H9 (cell line): ENCODE results near the gene IL16. TPM values are rescaled to one million over a fixed set of nuclear protein-coding genes. Genes with fewer than 3 reads are reported as not detected.

ENCODE experiments used
- DNase-seq: peaks from one replicate; pipeline ENCODE4 v3.0.0-alpha.2; 2017
- H2AFZ ChIP-seq: one replicate; pipeline ENCODE4 v1.6.1; 2013; ENCODE audit warnings: mild to moderate bottlenecking, low read length, control low read depth, moderate library complexity
- H2AK5ac ChIP-seq: 2 replicates; pipeline ENCODE4 v1.6.1; 2013; ENCODE audit warnings: low read length, control low read depth, mixed read lengths; ENCODE audit not compliant: insufficient read length
- H2BK120ac ChIP-seq: one replicate; pipeline ENCODE4 v1.6.1; 2013; ENCODE audit warnings: low read depth, mild to moderate bottlenecking, low read length, control low read depth, inconsistent platforms; ENCODE audit not compliant: poor library complexity, severe bottlenecking
- H2BK12ac ChIP-seq: 2 replicates; pipeline ENCODE4 v1.6.1; 2013; ENCODE audit warnings: low read length, control low read depth, mixed read lengths, low read depth; ENCODE audit not compliant: insufficient read length
- H2BK15ac ChIP-seq: 2 replicates; pipeline ENCODE4 v1.6.1; 2013; ENCODE audit warnings: low read depth, low read length, control low read depth
- H2BK20ac ChIP-seq: one replicate; pipeline ENCODE4 v1.6.1; 2013; ENCODE audit warnings: low read depth, mild to moderate bottlenecking, low read length, control low read depth, inconsistent platforms; ENCODE audit not compliant: poor library complexity, severe bottlenecking
- H2BK5ac ChIP-seq: 2 replicates; pipeline ENCODE4 v1.6.1; 2013; ENCODE audit warnings: low read length, control low read depth, mixed read lengths; ENCODE audit not compliant: insufficient read length
- H3K14ac ChIP-seq: 2 replicates; pipeline ENCODE4 v1.6.1; 2013; ENCODE audit warnings: low read length, control low read depth; ENCODE audit not compliant: insufficient read depth
- H3K18ac ChIP-seq: 2 replicates; pipeline ENCODE4 v1.6.1; 2013; ENCODE audit warnings: low read depth, mild to moderate bottlenecking, mixed read lengths, low read length, control low read depth; ENCODE audit not compliant: insufficient read length
- H3K23ac ChIP-seq: 2 replicates; pipeline ENCODE4 v1.6.1; 2013; ENCODE audit warnings: low read length, control low read depth, mixed read lengths, low read depth; ENCODE audit not compliant: insufficient read length
- H3K23me2 ChIP-seq: 2 replicates; pipeline ENCODE4 v1.6.1; 2013; ENCODE audit warnings: low read depth, mild to moderate bottlenecking, mixed read lengths, low read length, control low read depth; ENCODE audit not compliant: insufficient read length, poor library complexity, severe bottlenecking
- H3K27ac ChIP-seq: 2 replicates; pipeline ENCODE4 v1.5.1; 2013; ENCODE audit warnings: low read length, control low read depth, mixed read lengths, low read depth; ENCODE audit not compliant: insufficient read length
- H3K27me3 ChIP-seq: 2 replicates; pipeline ENCODE4 v1.6.1; 2013; ENCODE audit warnings: low read length, control low read depth, inconsistent platforms; ENCODE audit not compliant: insufficient read depth
- H3K4ac ChIP-seq: 2 replicates; pipeline ENCODE4 v1.6.1; 2013; ENCODE audit warnings: low read depth, mild to moderate bottlenecking, control low read depth, inconsistent platforms, low read length, moderate library complexity
- H3K4me1 ChIP-seq: 2 replicates; pipeline ENCODE4 v1.6.1; 2013; ENCODE audit warnings: low read length, control low read depth, inconsistent platforms; ENCODE audit not compliant: insufficient read depth
- H3K4me2 ChIP-seq: 2 replicates; pipeline ENCODE4 v1.6.1; 2013; ENCODE audit warnings: low read length, control low read depth, mixed read lengths; ENCODE audit not compliant: insufficient read length, insufficient read depth
- H3K56ac ChIP-seq: 2 replicates; pipeline ENCODE4 v1.6.1; 2013; ENCODE audit warnings: low read depth, mild to moderate bottlenecking, mixed read lengths, low read length, control low read depth; ENCODE audit not compliant: insufficient read length
- H3K79me1 ChIP-seq: 2 replicates; pipeline ENCODE4 v1.6.1; 2013; ENCODE audit warnings: low read depth, mild to moderate bottlenecking, moderate library complexity, low read length, control low read depth, inconsistent platforms; ENCODE audit not compliant: insufficient read depth, poor library complexity, severe bottlenecking
- H3K79me2 ChIP-seq: 2 replicates; pipeline ENCODE4 v1.6.1; 2013; ENCODE audit warnings: low read length, control low read depth, inconsistent platforms; ENCODE audit not compliant: insufficient read depth
- H3K9ac ChIP-seq: 2 replicates; pipeline ENCODE4 v1.6.1; 2013; ENCODE audit warnings: low read length, control low read depth, mixed read lengths; ENCODE audit not compliant: insufficient read length; ENCODE audit errors: extremely low read depth
- H3K9me3 ChIP-seq: one replicate; pipeline ENCODE4 v1.6.1; 2013; ENCODE audit warnings: low read depth, low read length, inconsistent platforms; ENCODE audit not compliant: control insufficient read depth
- H3T11ph ChIP-seq: one replicate; pipeline ENCODE4 v1.6.1; 2013; ENCODE audit warnings: mild to moderate bottlenecking, low read length, control low read depth, inconsistent platforms
- H4K20me1 ChIP-seq: one replicate; pipeline ENCODE4 v1.6.1; 2013; ENCODE audit not compliant: control insufficient read depth, insufficient read length, insufficient read depth
- H4K5ac ChIP-seq: 2 replicates; pipeline ENCODE4 v1.6.1; 2013; ENCODE audit warnings: low read depth, mild to moderate bottlenecking, mixed read lengths, low read length, control low read depth; ENCODE audit not compliant: insufficient read length
- H4K8ac ChIP-seq: replicated peaks from 2 replicates; pipeline ENCODE4 v1.6.1; 2013; ENCODE audit warnings: low read length, control low read depth, mixed read lengths, low read depth; ENCODE audit not compliant: insufficient read length
- H4K91ac ChIP-seq: 2 replicates; pipeline ENCODE4 v1.6.1; 2013; ENCODE audit warnings: low read depth, mild to moderate bottlenecking, moderate library complexity, mixed read lengths, low read length, control low read depth; ENCODE audit not compliant: insufficient read length
- H3K27ac Mint-ChIP-seq, 3 experiments: 2 replicates in 2 of 3; 3 replicates in 1 of 3; pipeline ENCODE4 v1.8.0; 2020 to 2021; ENCODE audit warnings: mixed read lengths in 3 of 3, mild to moderate bottlenecking in 1 of 3, moderate library complexity in 1 of 3
- H3K27me3 Mint-ChIP-seq: 2 replicates; pipeline ENCODE4 v1.8.0; 2021; ENCODE audit warnings: low read depth, mild to moderate bottlenecking, moderate library complexity, mixed read lengths
- H3K36me3 Mint-ChIP-seq, 3 experiments: 2 replicates in 2 of 3; 3 replicates in 1 of 3; pipeline ENCODE4 v1.8.0; 2020 to 2021; ENCODE audit warnings: low read depth in 3 of 3, mixed read lengths in 3 of 3; ENCODE audit not compliant: insufficient read depth in 1 of 3
- H3K4me1 Mint-ChIP-seq, 2 experiments: 2 replicates each; pipeline ENCODE4 v1.8.0; 2020; ENCODE audit warnings: mixed read lengths in 2 of 2
- H3K4me3 Mint-ChIP-seq, 2 experiments: 2 replicates in 1 of 2; 3 replicates in 1 of 2; pipeline ENCODE4 v1.8.0; 2020 to 2021; ENCODE audit warnings: mild to moderate bottlenecking in 2 of 2, mixed read lengths in 2 of 2, moderate library complexity in 1 of 2
- H3K9me3 Mint-ChIP-seq, 2 experiments: 2 replicates in 1 of 2; 3 replicates in 1 of 2; pipeline ENCODE4 v1.8.0; 2020; ENCODE audit warnings: mild to moderate bottlenecking in 2 of 2, mixed read lengths in 2 of 2, moderate library complexity in 1 of 2
- CTCF ChIP-seq: fragments of 200-600 bp; sonication (generic); conservative IDR thresholded peaks from 3 replicates; pipeline ENCODE4 v1.8.0; 2021; ENCODE audit warnings: antibody characterized with exemption, mild to moderate bottlenecking
- WGBS: extraction: QIAGEN DNeasy Blood & Tissue Kit; methylation state at CpG from one replicate; pipeline ENCODE4 v1.1.7; 2013; ENCODE audit warnings: missing lambda C conversion rate, low lambda C conversion rate, mixed read lengths; ENCODE audit not compliant: insufficient read length; ENCODE audit errors: extremely low coverage; 5-methylcytosine and 5-hydroxymethylcytosine counted together
- total RNA-seq: library from RNA; stranded (reverse); gene quantifications from 2 replicates; pipeline ENCODE4 v1.2.1, GENCODE V29; 2021

The IL16 gene
- total RNA-seq, 1 experiment from 2014 or later, result 0.28 TPM

DNA sequence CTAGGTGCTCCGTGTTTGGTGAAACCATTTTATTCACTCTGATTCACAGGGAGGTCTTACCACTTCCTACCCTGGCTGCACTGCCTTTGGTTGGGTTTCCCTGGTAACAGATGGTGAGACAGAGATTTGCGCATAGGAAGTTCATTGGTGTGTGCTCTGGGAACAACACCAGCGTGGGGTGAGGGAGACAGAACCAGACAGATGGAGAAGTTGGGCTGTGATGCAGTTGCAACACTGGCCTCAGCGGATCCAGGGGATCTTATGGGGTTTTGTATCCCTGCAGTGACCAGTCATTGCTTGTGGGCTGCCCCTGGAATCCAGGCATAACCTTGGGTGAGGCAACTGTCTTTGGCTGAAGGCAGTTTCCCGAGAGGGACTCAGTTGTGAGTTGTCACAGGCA, 12.5 kb upstream of the IL16 start:
- H2BK15ac ChIP-seq, result no peak overlapping the region
- no peak overlapping the region for H3K56ac ChIP-seq
- no peaks in the 10 kb centered on the region for H4K20me1 ChIP-seq
- no peaks in the 10 kb centered on the region for H3K9me3 Mint-ChIP-seq
- H3K27me3 Mint-ChIP-seq, result peaks cover 24% of the 10 kb centered on the region
- H2BK20ac ChIP-seq, result no peak overlapping the region
- H3K36me3 Mint-ChIP-seq, result no peaks in the 10 kb centered on the region
- H3K4me3 Mint-ChIP-seq, result no peak overlapping the region
- H2BK12ac ChIP-seq, result no peak overlapping the region
- H3K23me2 ChIP-seq, result no peaks in the 10 kb centered on the region
- H2AK5ac ChIP-seq, result no peak overlapping the region
- H4K5ac ChIP-seq, result no peak overlapping the region
- H3K4me1 ChIP-seq, result no peaks in the 10 kb centered on the region
- H3K27ac ChIP-seq, result no peak overlapping the region
- H3K4me1 Mint-ChIP-seq, result peaks cover 0 to 18% of the 10 kb centered on the region in 2 experiments; a peak in 3 of 4 replicates
- H3K4ac ChIP-seq, result no peak overlapping the region
- H2AFZ ChIP-seq, result no peak overlapping the region
- no CpG with 5 or more reads among the region's 5 CpGs for WGBS
- H3T11ph ChIP-seq, result no peak overlapping the region
- H3K18ac ChIP-seq, result no peak overlapping the region
- DNase-seq, result no peak
- no peaks in the 10 kb centered on the region for H3K79me2 ChIP-seq
- no peaks in the 10 kb centered on the region for H3K79me1 ChIP-seq
- no peak overlapping the region for H3K27ac Mint-ChIP-seq
- no peaks in the 10 kb centered on the region for H3K27me3 ChIP-seq
- no peak for TF ChIP-seq CTCF
- no peak overlapping the region for H4K8ac ChIP-seq
- no peaks in the 10 kb centered on the region for H3K9me3 ChIP-seq
- H2BK120ac ChIP-seq, result no peak overlapping the region
- H3K4me2 ChIP-seq, result no peak overlapping the region
- H2BK5ac ChIP-seq, result no peak overlapping the region
- no peak overlapping the region for H4K91ac ChIP-seq
- H3K9ac ChIP-seq, result no peak overlapping the region
- H3K23ac ChIP-seq, result no peak overlapping the region
- H3K14ac ChIP-seq, result no peak overlapping the region
